Measurements from ENCODE around the gene DNTT. TPM values are rescaled to one million over a fixed set of nuclear protein-coding genes. Genes with fewer than 3 reads are reported as not detected.

Gene DNTT
- total and polyA plus RNA-seq, 2 experiments from 2014 or later = not detected

- Histone ChIP-seq H3K4me3 (no peak overlapping the region), H3K4me2 (ENCODE audit: unreplicated experiment) (no peak overlapping the region), H3K9me3 (ENCODE audit: low read depth) (no peaks in the 10 kb centered on the region), H3K36me3 (ENCODE audit: low read depth) (no peaks in the 10 kb centered on the region), H3K79me2 (ENCODE audit: insufficient read depth) (no peaks in the 10 kb centered on the region), H3K9ac (no peak overlapping the region), H3K27ac (no peak overlapping the region), H3K9me2 (ENCODE audit: insufficient read depth) (no peaks in the 10 kb centered on the region), H3K4me1 (ENCODE audit: insufficient read depth) (peaks cover 14% of the 10 kb centered on the region), H4K20me1 (ENCODE audit: insufficient read depth) (no peaks in the 10 kb centered on the region), H3K27me3 (replicated peaks; ENCODE audit: insufficient read depth) (no peaks in the 10 kb centered on the region), H2AFZ (no peak overlapping the region), H3F3A (ENCODE audit: insufficient read depth) (0 out of 2 replicates have a peak, but pooled peaks cover 16% of the 10 kb centered on the region)
- TF ChIP-seq EZH2 (IDR thresholded peaks at IDR 0.05; ENCODE audit: insufficient read depth, poor library complexity, severe bottlenecking) = no peak
- TF ChIP-seq EZH2phosphoT487 (IDR thresholded peaks at IDR 0.05; ENCODE audit: insufficient read depth, low read depth) = no peak
- WGBS, 2 experiments (ENCODE audit: low coverage in 1 of 2, low lambda C conversion rate in 2 of 2, missing lambda C conversion rate in 2 of 2) = 74 to 82% methylated on average over 17 to 25 of the region's 25 CpGs
- in situ Hi-C loops (cut with MboI) = loop anchor here (25.0 kb wide), 2 partner anchors 653 to 828 kb away; no protein-coding TSS in a partner anchor
- no peak for DNase-seq
Observed at GRCh38 chr10:96384506-96384905, 80.3 kb downstream of the DNTT start.

GRCh38 chr10:96387161-96387560, 82.9 kb downstream of the DNTT start:
- Histone ChIP-seq H2AFZ (0 out of 2 replicates have a peak overlapping the region, but pooled peaks have one; percentile 7), H3K79me2 (ENCODE audit: insufficient read depth) (no peaks in the 10 kb centered on the region), H3K4me1 (ENCODE audit: insufficient read depth) (peaks cover 14% of the 10 kb centered on the region), H3K9me3 (ENCODE audit: low read depth) (no peaks in the 10 kb centered on the region), H3K27ac (peak overlapping the region; percentile 64), H3K4me2 (ENCODE audit: unreplicated experiment) (peak overlapping the region; percentile 37), H3K9ac (no peak overlapping the region), H3K4me3 (peak overlapping the region; percentile 17; the same call in 1 of the 2 replicates), H3F3A (ENCODE audit: insufficient read depth) (0 out of 2 replicates have a peak, but pooled peaks cover 16% of the 10 kb centered on the region), H4K20me1 (ENCODE audit: insufficient read depth) (no peaks in the 10 kb centered on the region), H3K36me3 (ENCODE audit: low read depth) (no peaks in the 10 kb centered on the region), H3K27me3 (replicated peaks; ENCODE audit: insufficient read depth) (no peaks in the 10 kb centered on the region), H3K9me2 (ENCODE audit: insufficient read depth) (no peaks in the 10 kb centered on the region)
- in situ Hi-C loops (cut with MboI) = loop anchor here (25.0 kb wide), 2 partner anchors 650 to 825 kb away; no protein-coding TSS in a partner anchor
- no peak for TF ChIP-seq EZH2 (IDR thresholded peaks at IDR 0.05; ENCODE audit: insufficient read depth, poor library complexity, severe bottlenecking)
- no peak for TF ChIP-seq EZH2phosphoT487 (IDR thresholded peaks at IDR 0.05; ENCODE audit: insufficient read depth, low read depth)
- DNase-seq = peak; percentile 55
- 8 to 14% methylated on average over 2 of the region's 2 CpGs for WGBS, 2 experiments (ENCODE audit: low coverage in 1 of 2, low lambda C conversion rate in 2 of 2, missing lambda C conversion rate in 2 of 2)

- Histone ChIP-seq H4K20me1 (ENCODE audit: insufficient read depth) (no peaks in the 10 kb centered on the region), H3K9ac (no peak overlapping the region), H3K4me2 (ENCODE audit: unreplicated experiment) (peak overlapping the region; percentile 37), H2AFZ (0 out of 2 replicates have a peak overlapping the region, but pooled peaks have one; percentile 7), H3K9me3 (ENCODE audit: low read depth) (no peaks in the 10 kb centered on the region), H3K36me3 (ENCODE audit: low read depth) (no peaks in the 10 kb centered on the region), H3K27ac (peak overlapping the region; percentile 64), H3K9me2 (ENCODE audit: insufficient read depth) (no peaks in the 10 kb centered on the region), H3K4me3 (peak overlapping the region; percentile 17; the same call in 1 of the 2 replicates), H3K4me1 (ENCODE audit: insufficient read depth) (peaks cover 14% of the 10 kb centered on the region), H3K27me3 (replicated peaks; ENCODE audit: insufficient read depth) (peaks cover 4% of the 10 kb centered on the region; the same call in 1 of the 2 replicates), H3K79me2 (ENCODE audit: insufficient read depth) (no peaks in the 10 kb centered on the region), H3F3A (ENCODE audit: insufficient read depth) (0 out of 2 replicates have a peak, but pooled peaks cover 16% of the 10 kb centered on the region)
- in situ Hi-C loops (cut with MboI) = loop anchor here (25.0 kb wide), 2 partner anchors 650 to 825 kb away; no protein-coding TSS in a partner anchor
- WGBS, 2 experiments (ENCODE audit: low coverage in 1 of 2, low lambda C conversion rate in 2 of 2, missing lambda C conversion rate in 2 of 2) = 7 to 10% methylated on average over 7 of the region's 7 CpGs
- DNase-seq = peak; percentile 75
- TF ChIP-seq EZH2phosphoT487 (IDR thresholded peaks at IDR 0.05; ENCODE audit: insufficient read depth, low read depth) (no peak), EZH2 (IDR thresholded peaks at IDR 0.05; ENCODE audit: insufficient read depth, poor library complexity, severe bottlenecking) (no peak)
Observed at GRCh38 chr10:96387601-96388000, 83.4 kb downstream of the DNTT start.

Other genes starting within 250 kb of the DNTT start
- 8.9 and 11.3 TPM in 2 replicates for gene ZNF518A, start 174.1 kb upstream of the DNTT start, total RNA-seq (2014; rRNA removed; shearing (Covaris generic))
- 6.2 and 6.8 TPM in 2 replicates for gene ZNF518A, start 174.1 kb upstream of the DNTT start, polyA plus RNA-seq (2016; fragmentation: Nextera tagmentation; extraction: Ambion mirVana)
- not detected in 2 replicates for gene BLNK, start 32.9 kb upstream of the DNTT start, total RNA-seq (2014; rRNA removed; shearing (Covaris generic))
- gene BLNK, start 32.9 kb upstream of the DNTT start, polyA plus RNA-seq (2016; fragmentation: Nextera tagmentation; extraction: Ambion mirVana) = not detected in 2 replicates
- gene OPALIN, start 54.6 kb downstream of the DNTT start, total RNA-seq (2014; rRNA removed; shearing (Covaris generic)) = not detected in 2 replicates
- not detected in 2 replicates for gene OPALIN, start 54.6 kb downstream of the DNTT start, polyA plus RNA-seq (2016; fragmentation: Nextera tagmentation; extraction: Ambion mirVana)
- gene TLL2, start 209.5 kb downstream of the DNTT start, total RNA-seq (2014; rRNA removed; shearing (Covaris generic)) = 0.43 TPM in 1 of 2 replicates, not detected in the other
- 0.56 and 0.71 TPM in 2 replicates for gene TLL2, start 209.5 kb downstream of the DNTT start, polyA plus RNA-seq (2016; fragmentation: Nextera tagmentation; extraction: Ambion mirVana)

Data from GM23248 (cell line).